Inflammatory macrophage treated with lipopolysaccharide for 1 hour (primary cell): ENCODE data around the gene MXD3.
"Not testable (repeated sequence)": the region's sequence is repeated elsewhere in the genome, so short reads cannot be mapped to it uniquely, and the experiment has no call there.

Source experiments
- DNase-seq, 2 donors: peaks; one replicate each; pipeline ENCODE4 v3.0.0-alpha.2; 2020 to 2022

The MXD3 gene

GRCh38 chr5:177317959-177318377 is 6.3 kb upstream of the MXD3 start:
- DNase-seq: peak; percentile 53 to 96

- DNase-seq: no peak
Observed at GRCh38 chr5:177316005-177316404, 4.3 kb upstream of the MXD3 start.

- DNase-seq: no peak
Observed at GRCh38 chr5:177315411-177315810, 3.7 kb upstream of the MXD3 start.

GRCh38 chr5:177314376-177315342 is 3.0 kb upstream of the MXD3 start:
- DNase-seq: no peak

GRCh38 chr5:177313561-177314259 is 2.0 kb upstream of the MXD3 start:
- DNase-seq: no peak

GRCh38 chr5:177312649-177313181 is 1.0 kb upstream of the MXD3 start:
- no peak for DNase-seq

GRCh38 chr5:177311392-177311722 is 341 bp downstream of the MXD3 start:
- no peak for DNase-seq

- peak; percentile 39 to 45 for DNase-seq
Observed at GRCh38 chr5:177310757-177311391, 824 bp downstream of the MXD3 start.

- DNase-seq: no peak
Observed at GRCh38 chr5:177310332-177310731, 1.4 kb downstream of the MXD3 start.

GRCh38 chr5:177309351-177310191 is 2.1 kb downstream of the MXD3 start:
- DNase-seq: peak in 1 of 2 donors; percentile 53

GRCh38 chr5:177308740-177309139 is 3.0 kb downstream of the MXD3 start:
- DNase-seq: no peak

- no peak for DNase-seq
Observed at GRCh38 chr5:177307544-177308363, 3.9 kb downstream of the MXD3 start.

- DNase-seq: peak; percentile 94
Observed at GRCh38 chr5:177306674-177307543, 4.8 kb downstream of the MXD3 start.

GRCh38 chr5:177306103-177306640 is 5.5 kb downstream of the MXD3 start:
- DNase-seq: not testable (repeated sequence)

GRCh38 chr5:177304392-177305119 is 7.1 kb downstream of the MXD3 start:
- no peak for DNase-seq

- no peak for DNase-seq
Observed at GRCh38 chr5:177303925-177304391, 7.7 kb downstream of the MXD3 start.

- peak; percentile 72 to 90 for DNase-seq
Observed at GRCh38 chr5:177303121-177303924, 8.4 kb downstream of the MXD3 start, which contains the start of the genes PRELID1 and RAB24. TSS of gene PRELID1 (plus strand) at chr5:177303799. CDS start at chr5:177303986, 187 bp downstream. TSS of gene RAB24 (minus strand) at chr5:177303719. CDS start at chr5:177303288, 431 bp downstream.
